HL-60 (cell line): ENCODE results near the gene SYT9.

Experiments used
- DNase-seq, 2 experiments: peaks; one replicate each; pipeline ENCODE4 v3.0.0-alpha.2; 2010 to 2020; ENCODE audit warnings: low read depth in 1 of 2, low spot score in 1 of 2
- H3K27ac ChIP-seq: fragments of 250-450 bp; sonication (Bioruptor Pico); replicated peaks from 2 replicates; pipeline ENCODE4 v1.5.1; 2020; ENCODE audit warnings: mild to moderate bottlenecking, moderate library complexity
- H3K27me3 ChIP-seq: fragments of 250-450 bp; sonication (Bioruptor Pico); 2 replicates; pipeline ENCODE4 v1.5.1; 2021; ENCODE audit warnings: mild to moderate bottlenecking, moderate library complexity; ENCODE audit not compliant: insufficient read depth, poor library complexity, severe bottlenecking
- H3K4me3 ChIP-seq: replicated peaks from 2 replicates; pipeline ENCODE4 v1.5.1; 2011; ENCODE audit warnings: mild to moderate bottlenecking, control low read depth, low read length; ENCODE audit not compliant: insufficient read depth
- CTCF ChIP-seq: IDR thresholded peaks from one replicate; pipeline ENCODE4 v1.5.1; 2011; ENCODE audit warnings: low read length, control low read depth, inconsistent platforms; ENCODE audit not compliant: insufficient read depth
- GABPA ChIP-seq: IDR thresholded peaks from 2 replicates; pipeline ENCODE4 v1.6.1; 2012; ENCODE audit warnings: low read depth
- POLR2AphosphoS5 ChIP-seq: IDR thresholded peaks from 2 replicates; pipeline ENCODE4 v1.6.1; 2012; ENCODE audit warnings: low read depth
- REST ChIP-seq: IDR thresholded peaks from 2 replicates; pipeline ENCODE4 v1.6.1; 2012; ENCODE audit warnings: low read depth; ENCODE audit not compliant: insufficient replicate concordance
- SPI1 ChIP-seq: IDR thresholded peaks from 2 replicates; pipeline ENCODE4 v1.6.1; 2012; ENCODE audit warnings: low read depth, mild to moderate bottlenecking, borderline replicate concordance

Gene SYT9

GRCh38 chr11:7292922-7293321 is 41.2 kb downstream of the SYT9 start:
- Histone ChIP-seq H3K27ac (no peak overlapping the region), H3K27me3 (no peaks in the 10 kb centered on the region), H3K4me3 (no peak overlapping the region)
- TF ChIP-seq REST (no peak), SPI1 (no peak), POLR2AphosphoS5 (no peak), GABPA (no peak), CTCF (no peak)
- no peak for DNase-seq

- TF ChIP-seq CTCF, result no peak
- TF ChIP-seq POLR2AphosphoS5, result no peak
- no peak for TF ChIP-seq GABPA
- H3K27me3 ChIP-seq, result no peaks in the 10 kb centered on the region
- H3K27ac ChIP-seq, result no peak overlapping the region
- DNase-seq, result no peak
- no peak overlapping the region for H3K4me3 ChIP-seq
These were observed 47.7 kb downstream of the SYT9 start for GRCh38 chr11:7299393-7299792.

- Histone ChIP-seq H3K27me3 (no peaks in the 10 kb centered on the region), H3K4me3 (no peak overlapping the region), H3K27ac (no peak overlapping the region)
- DNase-seq, result no peak
- TF ChIP-seq SPI1, result no peak
- no peak for TF ChIP-seq POLR2AphosphoS5
- no peak for TF ChIP-seq GABPA
- TF ChIP-seq REST, result no peak
- TF ChIP-seq CTCF, result no peak
These were observed 48.6 kb downstream of the SYT9 start for GRCh38 chr11:7300281-7300680.

GRCh38 chr11:7303146-7303545 is 51.4 kb downstream of the SYT9 start:
- no peak overlapping the region for H3K27ac ChIP-seq
- DNase-seq, result no peak
- no peak overlapping the region for H3K4me3 ChIP-seq
- TF ChIP-seq POLR2AphosphoS5, result no peak
- no peak for TF ChIP-seq CTCF
- TF ChIP-seq SPI1, result no peak
- no peak for TF ChIP-seq GABPA
- TF ChIP-seq REST, result no peak
- no peaks in the 10 kb centered on the region for H3K27me3 ChIP-seq
